Suprapubic skin (tissue), 4 donors: ENCODE measurements around the gene ATP11A. TPM values are rescaled to one million over a fixed set of nuclear protein-coding genes. Genes with fewer than 3 reads are reported as not detected.

Experiments
- DNase-seq, 2 donors: peaks; one replicate each; pipeline ENCODE4 v3.0.0-alpha.2; 2019; ENCODE audit warnings: low spot score in 2 of 2
- H3K27ac ChIP-seq: fragments of 200-600 bp; sonication (generic); one replicate; pipeline ENCODE4 v1.5.1; 2019
- H3K27me3 ChIP-seq: fragments of 200-600 bp; sonication (generic); one replicate; pipeline ENCODE4 v1.5.1; 2019
- H3K36me3 ChIP-seq: fragments of 200-600 bp; sonication (generic); one replicate; pipeline ENCODE4 v1.5.1; 2019
- H3K4me1 ChIP-seq: fragments of 200-600 bp; sonication (generic); one replicate; pipeline ENCODE4 v1.5.1; 2019
- H3K4me3 ChIP-seq: fragments of 200-600 bp; sonication (generic); one replicate; pipeline ENCODE4 v1.5.1; 2019; ENCODE audit warnings: mild to moderate bottlenecking
- H3K9me3 ChIP-seq: fragments of 200-600 bp; sonication (generic); one replicate; pipeline ENCODE4 v1.5.1; 2019
- EP300 ChIP-seq: sonication (generic); formaldehyde crosslinking; IDR thresholded peaks from one replicate; pipeline ENCODE4 v1.6.1; 2017; ENCODE audit warnings: antibody characterized with exemption
- POLR2A ChIP-seq, 2 donors: fragments of 450-650 bp; IDR thresholded peaks; one replicate each; pipeline ENCODE4 v1.6.1; 2017; ENCODE audit warnings: antibody characterized with exemption in 2 of 2, mild to moderate bottlenecking in 2 of 2, moderate library complexity in 2 of 2
- POLR2AphosphoS5 ChIP-seq, 3 donors: sonication (generic); formaldehyde crosslinking; IDR thresholded peaks; one replicate each; pipeline ENCODE4 v1.6.1; 2017; ENCODE audit warnings: antibody characterized with exemption in 3 of 3
- whole genome bisulfite sequencing: methylation state at CpG from one replicate; pipeline ENCODE4 v1.1.5; 2018; 5-methylcytosine and 5-hydroxymethylcytosine counted together
- total RNA-seq, 4 donors: library from RNA; depleted of rRNA; stranded (reverse); fragments of >200 nt; gene quantifications; one replicate each; pipeline ENCODE4 v1.1.0, GENCODE V29; 2016
- TF ChIP-seq, protein P1 (sequence below), 2 donors: fragments of 200-600 bp in 1 of 2; fragments of 450-650 bp in 1 of 2; sonication (generic) in 1 of 2; IDR thresholded peaks; one replicate each; pipeline ENCODE4 v1.5.1; 2016 to 2019; ENCODE audit warnings: antibody characterized with exemption in 2 of 2, mild to moderate bottlenecking in 1 of 2, moderate library complexity in 1 of 2

ATP11A gene
- total RNA-seq, 4 donors from 2014 or later, result 22.8 to 51.0 (median 39.8) TPM

DNA sequence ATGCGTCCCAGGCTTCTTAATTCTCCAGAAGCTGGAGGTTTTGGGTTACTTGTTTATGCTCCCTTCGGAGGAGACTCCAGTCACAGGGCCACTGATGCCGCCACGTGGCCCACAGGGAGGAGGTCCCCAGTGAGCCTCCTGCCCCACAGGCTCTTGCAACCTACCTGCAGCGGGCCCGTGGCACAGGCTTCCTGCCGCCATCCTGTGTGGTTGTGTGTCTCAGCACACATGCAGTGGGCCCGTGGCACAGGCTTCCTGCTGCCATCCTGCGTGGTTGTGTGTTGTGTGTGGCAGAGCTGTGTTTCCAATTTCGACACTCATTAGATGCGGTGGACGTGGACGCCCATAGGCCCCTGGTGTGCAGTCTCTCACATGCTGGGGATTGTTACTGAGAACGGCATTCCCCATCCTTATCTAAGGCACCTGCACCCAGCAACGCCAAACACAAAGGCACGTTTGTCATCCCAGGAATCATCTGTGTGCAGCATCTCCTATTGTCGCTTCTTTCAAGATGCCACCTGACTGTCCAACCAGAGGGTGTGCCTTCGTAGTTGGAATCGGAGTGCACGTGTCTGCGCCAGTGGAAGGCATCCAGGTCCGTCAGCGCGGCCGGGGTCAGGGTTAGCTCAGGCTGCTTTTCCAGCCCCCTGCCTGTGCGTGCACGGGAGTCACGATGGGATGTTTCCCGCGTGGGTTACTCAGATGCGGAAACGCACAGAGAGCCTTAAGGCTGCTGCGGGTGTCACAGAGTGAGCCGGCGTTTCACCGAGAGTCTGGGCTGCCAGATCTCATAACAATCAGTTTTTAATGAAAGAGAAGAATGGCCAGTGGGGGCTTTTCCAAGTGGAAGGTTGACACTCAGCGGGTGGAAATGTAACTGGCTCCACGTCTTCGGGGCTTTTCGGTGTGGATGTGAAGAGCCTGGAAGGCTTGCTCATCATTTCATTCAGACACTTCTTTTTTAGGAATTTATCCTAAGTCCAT is 119.8 kb downstream of the ATP11A start:
- 95% methylated on average over 38 of the region's 40 CpGs for WGBS
- Histone ChIP-seq H3K27me3 (no peaks in the 10 kb centered on the region), H3K9me3 (no peaks in the 10 kb centered on the region), H3K27ac (no peak overlapping the region), H3K4me3 (no peak overlapping the region), H3K36me3 (peaks cover 38% of the 10 kb centered on the region), H3K4me1 (no peaks in the 10 kb centered on the region)
- no peak for DNase-seq
- TF ChIP-seq, protein P1, sequence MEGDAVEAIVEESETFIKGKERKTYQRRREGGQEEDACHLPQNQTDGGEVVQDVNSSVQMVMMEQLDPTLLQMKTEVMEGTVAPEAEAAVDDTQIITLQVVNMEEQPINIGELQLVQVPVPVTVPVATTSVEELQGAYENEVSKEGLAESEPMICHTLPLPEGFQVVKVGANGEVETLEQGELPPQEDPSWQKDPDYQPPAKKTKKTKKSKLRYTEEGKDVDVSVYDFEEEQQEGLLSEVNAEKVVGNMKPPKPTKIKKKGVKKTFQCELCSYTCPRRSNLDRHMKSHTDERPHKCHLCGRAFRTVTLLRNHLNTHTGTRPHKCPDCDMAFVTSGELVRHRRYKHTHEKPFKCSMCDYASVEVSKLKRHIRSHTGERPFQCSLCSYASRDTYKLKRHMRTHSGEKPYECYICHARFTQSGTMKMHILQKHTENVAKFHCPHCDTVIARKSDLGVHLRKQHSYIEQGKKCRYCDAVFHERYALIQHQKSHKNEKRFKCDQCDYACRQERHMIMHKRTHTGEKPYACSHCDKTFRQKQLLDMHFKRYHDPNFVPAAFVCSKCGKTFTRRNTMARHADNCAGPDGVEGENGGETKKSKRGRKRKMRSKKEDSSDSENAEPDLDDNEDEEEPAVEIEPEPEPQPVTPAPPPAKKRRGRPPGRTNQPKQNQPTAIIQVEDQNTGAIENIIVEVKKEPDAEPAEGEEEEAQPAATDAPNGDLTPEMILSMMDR (IDR thresholded peaks at IDR 0.05), result no peak
- TF ChIP-seq POLR2AphosphoS5 (IDR thresholded peaks at IDR 0.05), result no peak
- no peak for TF ChIP-seq POLR2A (IDR thresholded peaks at IDR 0.05)
- no peak for TF ChIP-seq EP300

DNA sequence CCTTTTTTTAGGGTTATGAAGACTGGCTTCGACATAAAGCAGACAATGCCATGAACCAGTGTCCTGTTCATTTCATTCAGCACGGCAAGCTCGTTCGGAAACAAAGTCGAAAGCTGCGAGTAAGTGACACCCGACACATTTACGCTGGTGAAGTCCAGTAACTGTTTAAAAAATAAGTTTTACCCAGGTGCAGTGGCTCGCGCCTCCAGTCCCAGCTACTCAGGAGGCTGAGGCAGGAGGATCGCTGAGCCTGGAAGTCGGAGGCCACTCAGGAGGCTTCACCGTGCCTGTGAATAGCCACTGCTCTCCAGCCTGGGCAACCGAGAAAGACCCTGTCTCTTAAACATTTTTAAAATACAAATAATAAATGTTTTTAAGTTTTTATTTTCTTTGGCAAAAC is 120.8 kb downstream of the ATP11A start:
- no peak overlapping the region for H3K27ac ChIP-seq
- H3K36me3 ChIP-seq, result peaks cover 47% of the 10 kb centered on the region
- no peak overlapping the region for H3K4me3 ChIP-seq
- no peak for TF ChIP-seq EP300
- TF ChIP-seq POLR2AphosphoS5 (IDR thresholded peaks at IDR 0.05), result no peak
- TF ChIP-seq POLR2A (IDR thresholded peaks at IDR 0.05), result no peak
- TF ChIP-seq, protein P1 (IDR thresholded peaks at IDR 0.05), result no peak
- WGBS, result 98% methylated on average over 14 of the region's 14 CpGs
- no peaks in the 10 kb centered on the region for H3K27me3 ChIP-seq
- H3K4me1 ChIP-seq, result no peaks in the 10 kb centered on the region
- no peaks in the 10 kb centered on the region for H3K9me3 ChIP-seq
- no peak for DNase-seq

DNA sequence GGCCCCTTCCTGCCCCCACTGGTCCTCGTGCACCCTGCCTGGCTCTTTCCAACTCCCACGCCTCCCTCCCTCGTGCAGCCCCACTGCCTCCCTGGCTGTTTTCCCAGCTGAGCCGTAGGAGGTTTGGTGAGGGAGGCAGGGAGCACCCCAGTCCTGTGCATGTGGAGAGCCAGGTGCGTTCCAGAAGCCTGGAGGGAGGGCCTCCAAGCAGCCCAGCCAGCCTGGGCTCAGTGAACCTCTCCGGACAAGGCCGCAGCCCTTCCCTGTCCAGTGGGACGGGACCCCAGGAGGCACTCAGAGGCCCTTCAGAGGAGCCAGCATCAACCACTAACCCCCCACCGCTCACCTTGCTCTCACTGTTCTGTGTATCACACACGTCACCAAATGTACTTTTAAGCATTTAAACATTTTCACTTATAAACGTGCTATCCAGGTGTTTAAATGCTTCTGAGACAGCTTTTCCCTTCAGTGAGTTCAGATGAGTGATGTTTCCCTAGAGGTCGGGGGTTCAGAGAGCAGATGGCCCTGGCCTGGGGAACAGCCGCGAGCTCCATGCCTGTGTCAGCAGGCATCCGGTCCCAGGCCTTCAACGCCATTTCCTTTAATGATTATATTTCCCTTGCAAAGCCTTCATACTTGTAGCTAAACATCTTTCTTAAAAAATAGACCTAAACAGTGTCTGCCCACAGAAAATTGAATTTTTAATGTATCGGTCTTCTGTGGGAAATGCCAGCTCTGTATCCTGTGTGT is 122.6 kb downstream of the ATP11A start:
- Histone ChIP-seq H3K27me3 (no peaks in the 10 kb centered on the region), H3K36me3 (peaks cover 55% of the 10 kb centered on the region), H3K27ac (no peak overlapping the region), H3K4me1 (no peaks in the 10 kb centered on the region), H3K4me3 (no peak overlapping the region), H3K9me3 (no peaks in the 10 kb centered on the region)
- TF ChIP-seq, protein P1 (IDR thresholded peaks at IDR 0.05), result no peak
- no peak for TF ChIP-seq POLR2AphosphoS5 (IDR thresholded peaks at IDR 0.05)
- TF ChIP-seq POLR2A (IDR thresholded peaks at IDR 0.05), result no peak
- TF ChIP-seq EP300, result no peak
- WGBS, result 80% methylated on average over 12 of the region's 17 CpGs
- peak in 1 of 2 donors; percentile 52 for DNase-seq

DNA sequence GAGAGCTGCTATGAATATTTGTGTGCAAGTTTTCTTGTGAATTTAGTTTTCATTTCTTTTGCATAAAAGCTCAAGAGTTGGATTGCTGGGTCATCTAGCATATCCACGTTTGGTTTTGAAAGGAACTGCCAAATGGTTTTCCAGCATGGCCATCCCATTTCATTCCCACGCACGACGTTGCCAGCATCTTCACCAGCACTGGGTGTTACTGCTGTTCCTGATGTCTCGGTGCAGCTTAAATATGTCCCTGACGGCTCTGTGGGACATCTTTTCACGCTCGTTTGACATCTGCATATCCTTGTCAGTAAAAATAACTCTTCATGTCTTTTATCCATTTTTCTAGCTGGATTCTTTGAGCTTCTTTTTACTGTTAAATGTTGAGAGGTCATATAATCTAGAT is 123.7 kb downstream of the ATP11A start:
- no peaks in the 10 kb centered on the region for H3K27me3 ChIP-seq
- TF ChIP-seq, protein P1 (IDR thresholded peaks at IDR 0.05), result no peak
- TF ChIP-seq EP300 (no peak), POLR2A (IDR thresholded peaks at IDR 0.05) (no peak), POLR2AphosphoS5 (IDR thresholded peaks at IDR 0.05) (no peak)
- no peaks in the 10 kb centered on the region for H3K4me1 ChIP-seq
- no peak overlapping the region for H3K4me3 ChIP-seq
- 93% methylated on average over 8 of the region's 8 CpGs for WGBS
- H3K36me3 ChIP-seq, result peaks cover 63% of the 10 kb centered on the region
- H3K27ac ChIP-seq, result no peak overlapping the region
- no peaks in the 10 kb centered on the region for H3K9me3 ChIP-seq
- no peak for DNase-seq
